ENCODE data around the gene BEND6.
"Not testable (repeated sequence)": the region's sequence is repeated elsewhere in the genome, so short reads cannot be mapped to it uniquely, and the experiment has no call there.

The BEND6 gene

DNA sequence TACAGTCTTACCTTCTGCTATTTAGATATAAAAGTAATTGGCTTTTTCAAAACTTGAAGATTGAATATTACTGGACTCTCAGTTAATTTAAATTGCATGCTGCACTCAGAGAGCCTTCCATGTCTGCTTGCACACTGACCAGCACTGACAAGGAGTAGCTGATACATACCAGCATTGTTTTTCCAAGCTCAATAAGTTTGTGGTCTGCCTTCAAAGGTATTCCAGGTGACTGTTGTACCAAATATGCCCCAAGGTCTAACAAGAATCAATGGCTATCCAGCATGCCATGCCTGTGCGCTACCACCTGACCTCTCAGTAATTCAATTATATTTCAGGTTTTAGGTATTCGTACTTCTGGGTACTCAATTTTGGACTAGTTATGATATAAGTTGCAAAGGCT, 30.0 kb downstream of the BEND6 start:
- DNase-seq = no peak

DNA sequence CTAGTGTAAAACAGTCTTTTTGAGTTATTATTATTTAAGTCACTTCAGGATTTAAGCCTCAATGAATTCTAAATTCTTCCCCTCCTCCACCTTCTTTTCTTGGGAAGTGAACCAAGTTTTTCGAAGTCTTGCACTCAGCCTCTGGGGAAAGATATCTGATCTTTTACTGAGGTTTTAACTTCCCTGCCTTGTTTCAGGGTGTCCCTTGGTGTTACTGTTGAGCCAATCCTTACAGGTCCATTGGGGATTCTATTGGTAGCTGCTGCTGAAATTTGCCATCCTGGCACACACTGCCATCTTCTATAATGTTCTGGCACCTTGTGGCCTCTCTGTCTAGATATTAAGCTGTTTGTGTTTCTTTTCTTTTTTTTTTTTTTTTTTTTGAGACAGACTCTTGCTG, 31.7 kb downstream of the BEND6 start:
- DNase-seq = no peak

DNA sequence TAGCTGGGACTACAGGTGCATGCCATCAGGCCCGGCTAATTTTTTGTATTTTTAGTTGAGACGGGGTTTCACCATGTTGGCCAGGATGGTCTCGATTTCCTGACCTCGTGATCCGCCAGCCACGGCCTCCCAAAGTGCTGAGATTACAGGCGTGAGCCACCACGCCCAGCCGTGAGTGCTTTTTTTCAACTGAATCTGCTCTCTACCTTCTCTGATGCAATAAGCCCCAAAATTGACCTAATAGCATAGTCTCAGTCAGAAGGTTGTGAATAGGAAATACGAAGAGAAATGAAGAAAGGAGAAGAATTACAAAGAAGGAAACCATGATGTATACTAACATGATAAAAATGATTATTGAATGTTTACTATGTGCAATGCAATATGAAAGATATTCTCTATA, 33.2 kb downstream of the BEND6 start:
- no peak for DNase-seq

DNA sequence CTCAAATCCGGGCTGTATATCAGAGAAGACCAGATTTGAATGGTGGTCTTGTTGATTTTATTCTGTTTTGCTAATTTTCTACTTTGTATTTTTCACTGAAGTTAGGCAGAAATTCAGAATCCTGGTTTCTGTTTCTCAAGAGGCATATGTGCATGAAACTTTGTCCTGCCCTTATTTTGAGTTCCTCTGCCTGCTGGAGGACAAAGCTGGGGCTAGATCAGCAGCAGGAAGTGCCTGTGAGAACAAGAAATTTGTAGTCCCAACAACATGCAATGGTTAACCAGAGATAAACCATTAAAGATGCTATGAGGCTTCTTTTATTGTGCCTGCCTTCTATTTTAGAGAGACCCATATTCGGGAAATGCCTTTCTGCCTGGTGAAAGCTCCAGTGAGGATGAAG, 37.1 kb downstream of the BEND6 start:
- no peak for DNase-seq

DNA sequence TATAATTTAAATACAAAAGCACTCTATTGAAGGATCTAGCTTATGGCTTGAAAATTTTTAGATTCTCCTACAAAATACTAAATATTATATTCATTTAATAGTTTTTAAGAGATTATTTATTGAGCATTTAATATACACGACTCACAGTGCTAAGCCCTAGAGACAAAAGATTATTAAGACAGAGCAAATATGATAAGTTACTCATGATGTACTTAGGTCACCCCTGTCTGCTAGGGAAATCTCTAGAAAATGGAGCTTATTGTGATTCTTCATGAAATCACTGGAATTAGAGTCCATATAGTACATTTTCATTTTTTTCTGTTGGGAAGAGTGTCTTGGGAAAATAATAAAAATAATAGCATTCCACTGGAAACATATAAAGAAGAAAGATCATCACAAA, 37.8 kb downstream of the BEND6 start:
- no peak for DNase-seq

DNA sequence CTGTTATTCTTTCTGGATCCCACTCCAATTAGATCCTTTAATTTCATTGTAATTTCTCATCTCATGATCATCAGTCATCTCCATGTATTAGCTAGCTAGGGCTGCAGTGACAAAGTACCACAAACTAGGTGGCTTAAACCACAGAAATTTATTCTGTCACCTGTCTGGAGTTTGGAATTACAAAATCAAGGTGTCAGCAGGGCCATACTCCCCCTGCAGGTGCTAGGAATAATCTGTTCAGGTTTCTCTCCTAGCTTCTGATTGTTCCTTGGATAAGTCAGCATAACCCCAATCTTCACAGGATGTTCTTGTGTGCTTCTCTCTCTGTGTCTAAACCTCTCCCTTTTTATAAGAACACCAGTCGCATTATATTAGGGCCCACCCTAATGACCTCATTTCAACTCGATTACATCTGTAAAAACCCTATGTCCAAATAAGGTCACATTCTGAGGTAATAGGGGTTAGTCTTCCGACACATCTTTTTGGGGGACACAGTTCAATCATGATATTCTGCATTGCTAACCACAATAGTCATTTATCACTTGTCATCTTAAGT, 40.5 kb downstream of the BEND6 start:
- no peak for DNase-seq

DNA sequence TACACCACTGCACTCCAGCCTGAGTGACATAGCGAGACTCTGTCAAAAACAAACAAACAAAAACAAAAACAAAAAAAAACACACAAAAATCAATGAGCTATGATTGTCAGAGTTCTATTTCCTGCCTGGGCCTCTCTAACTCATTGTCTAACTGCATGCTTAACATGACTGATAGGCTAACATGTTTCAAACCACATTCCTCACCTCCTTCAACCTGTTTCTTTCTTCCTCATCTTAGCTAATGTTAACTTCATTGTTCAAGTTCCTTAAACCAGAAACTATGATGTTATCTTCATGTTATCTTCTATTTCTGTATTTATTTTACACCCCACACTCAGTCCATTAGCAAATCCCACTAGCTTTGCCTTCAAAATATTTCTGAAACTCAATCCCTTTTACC, 41.5 kb downstream of the BEND6 start:
- DNase-seq = no peak

DNA sequence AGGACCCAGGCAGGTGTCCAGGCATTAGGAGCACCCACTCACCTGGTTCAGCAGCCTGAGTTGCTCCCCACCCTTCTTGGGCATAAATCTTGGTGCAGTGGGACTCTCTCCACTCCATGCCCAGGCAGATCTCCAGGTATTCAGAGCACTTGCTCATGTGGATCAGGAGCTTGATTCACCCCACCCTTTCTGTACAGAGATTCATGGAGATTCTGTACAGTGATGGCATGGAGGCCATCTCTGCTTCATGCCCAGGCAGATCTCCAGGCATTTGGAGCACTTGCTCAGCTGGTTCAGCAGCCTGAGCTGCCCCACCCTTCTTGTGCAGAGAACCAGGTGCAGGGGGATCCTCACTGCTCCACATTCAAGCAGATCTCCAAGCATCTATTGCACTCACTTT, 44.1 kb downstream of the BEND6 start:
- no peak for DNase-seq

DNA sequence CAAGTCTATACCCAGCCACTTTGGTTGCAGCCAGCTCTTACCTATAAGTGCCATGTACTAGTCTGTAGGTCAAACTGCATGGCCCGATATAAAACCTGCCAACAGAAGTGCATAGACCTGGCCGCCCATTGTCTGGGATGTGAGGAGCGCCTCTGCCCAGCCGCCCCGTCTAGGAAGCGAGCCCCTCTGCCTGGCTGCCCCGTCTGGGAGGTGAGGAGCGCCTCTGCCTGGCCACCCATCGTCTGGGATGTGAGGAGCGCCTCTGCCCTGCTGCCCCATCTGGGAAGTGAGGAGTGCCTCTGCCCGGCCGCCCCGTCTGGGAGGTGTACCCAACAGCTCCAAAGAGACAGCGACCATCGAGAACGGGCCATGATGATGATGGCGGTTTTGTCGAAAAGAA, 44.8 kb downstream of the BEND6 start:
- not testable (repeated sequence) for DNase-seq

DNA sequence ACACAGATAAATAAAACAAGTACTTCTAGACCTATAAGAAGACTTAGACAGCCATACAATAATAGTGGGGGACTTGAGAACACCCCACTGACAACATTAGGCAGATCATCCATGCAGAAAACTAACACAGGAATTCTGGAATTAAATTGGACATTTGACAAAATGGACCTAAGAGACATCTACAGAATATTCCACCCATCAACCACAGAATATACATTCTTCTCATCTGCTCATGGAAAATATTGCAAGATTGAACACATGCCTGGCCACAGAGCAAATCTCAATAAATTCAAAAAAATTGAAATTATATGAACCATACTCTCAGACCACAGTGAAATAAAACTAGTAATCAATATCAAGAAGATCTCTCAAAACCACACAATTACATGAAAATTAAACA, 47.3 kb downstream of the BEND6 start:
- no peak for DNase-seq

DNA sequence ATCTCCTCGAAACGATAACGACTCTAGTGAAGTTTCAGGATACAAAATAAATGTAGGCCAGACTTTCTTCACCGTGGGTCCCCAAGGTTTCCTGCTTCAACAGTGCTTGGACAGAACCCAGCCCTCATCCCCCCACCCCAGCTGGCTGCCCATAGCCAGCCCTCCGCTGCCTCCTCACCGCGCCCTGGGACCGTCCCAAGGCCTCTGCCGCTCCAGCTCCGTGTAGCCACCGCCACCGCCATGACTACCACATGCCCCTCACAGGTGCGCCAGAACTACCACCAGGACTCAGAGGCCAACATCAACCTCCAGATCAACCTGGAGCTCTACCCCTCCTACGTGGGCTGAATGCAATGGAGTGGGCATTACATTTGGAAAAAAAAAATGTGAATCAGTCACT, 49.4 kb downstream of the BEND6 start:
- no peak for DNase-seq

DNA sequence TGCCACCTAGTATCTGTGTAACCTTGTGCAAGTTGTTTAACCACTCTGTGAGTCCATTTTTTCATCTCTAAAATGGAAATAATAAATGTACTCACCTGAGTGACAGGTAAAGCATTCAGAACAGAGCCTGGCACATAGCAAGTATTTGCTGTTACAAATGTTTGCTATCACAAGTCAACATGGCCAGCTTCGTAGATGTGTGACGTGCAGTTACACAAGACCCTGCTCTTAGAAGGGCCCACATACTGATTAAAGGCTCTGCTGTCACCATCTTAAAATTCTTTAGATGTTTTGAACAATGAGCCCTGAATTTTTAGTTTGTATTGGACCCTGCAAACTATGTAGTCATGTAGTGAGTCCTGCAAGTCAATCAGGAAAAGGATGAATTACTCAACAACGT, 51.2 kb downstream of the BEND6 start:
- DNase-seq = no peak

DNA sequence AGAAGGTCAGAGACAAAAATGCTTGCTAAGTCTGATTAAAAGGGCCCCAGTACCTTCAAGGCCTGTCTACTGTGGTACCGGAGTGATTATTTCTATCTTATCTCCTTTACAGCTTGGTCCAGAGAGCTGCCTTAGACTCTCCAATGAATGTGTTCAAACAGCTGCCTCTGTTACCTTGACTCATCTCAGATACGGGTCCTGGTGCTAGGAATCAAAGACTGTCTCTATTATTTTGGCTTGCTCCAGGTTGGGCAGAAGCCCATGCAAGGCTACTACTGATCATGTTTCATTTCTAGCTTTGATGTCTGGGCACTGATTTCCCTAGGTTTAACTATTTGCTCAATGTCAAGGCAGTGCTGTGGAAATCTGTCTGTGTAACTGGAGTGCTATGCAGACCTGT, 53.2 kb downstream of the BEND6 start:
- DNase-seq = not testable (repeated sequence)

DNA sequence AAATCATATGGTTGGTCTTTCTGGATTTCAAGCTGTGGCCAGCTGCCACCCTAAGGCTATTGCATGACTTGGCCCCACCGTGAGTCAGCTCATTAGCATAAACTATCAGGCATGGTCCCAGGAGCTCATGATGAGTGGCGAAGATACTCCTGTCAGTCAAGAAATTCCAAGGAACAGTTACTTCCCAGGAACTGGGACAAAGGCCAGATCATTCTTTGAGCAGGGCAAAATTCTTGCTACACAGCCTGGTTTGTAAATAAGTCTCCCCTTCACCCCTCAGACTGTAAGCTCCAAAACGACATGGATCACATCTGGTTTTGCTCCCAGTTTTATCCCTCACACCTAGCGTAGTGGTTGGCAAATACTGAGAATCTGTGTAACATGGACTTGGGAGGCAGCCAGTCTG, 58.6 kb downstream of the BEND6 start:
- no peak for DNase-seq

DNA sequence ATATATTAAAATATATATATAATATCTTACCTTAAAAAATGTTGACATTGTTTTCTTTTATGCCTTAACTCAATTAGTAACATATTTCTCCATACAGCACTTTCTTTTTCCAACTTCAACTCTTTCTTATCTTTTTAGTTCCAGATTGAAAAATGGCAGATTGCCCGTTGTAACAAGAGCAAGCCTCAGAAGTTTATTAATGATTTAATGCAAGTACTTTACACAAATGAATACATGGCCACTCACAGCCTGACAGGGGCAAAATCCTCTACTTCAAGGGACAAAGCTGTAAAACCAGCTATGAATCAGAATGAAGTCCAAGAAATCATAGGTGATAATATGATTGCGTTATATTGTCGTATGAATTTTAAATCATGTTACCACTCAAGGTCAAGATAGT, 62.2 kb downstream of the BEND6 start:
- no peak for DNase-seq

DNA sequence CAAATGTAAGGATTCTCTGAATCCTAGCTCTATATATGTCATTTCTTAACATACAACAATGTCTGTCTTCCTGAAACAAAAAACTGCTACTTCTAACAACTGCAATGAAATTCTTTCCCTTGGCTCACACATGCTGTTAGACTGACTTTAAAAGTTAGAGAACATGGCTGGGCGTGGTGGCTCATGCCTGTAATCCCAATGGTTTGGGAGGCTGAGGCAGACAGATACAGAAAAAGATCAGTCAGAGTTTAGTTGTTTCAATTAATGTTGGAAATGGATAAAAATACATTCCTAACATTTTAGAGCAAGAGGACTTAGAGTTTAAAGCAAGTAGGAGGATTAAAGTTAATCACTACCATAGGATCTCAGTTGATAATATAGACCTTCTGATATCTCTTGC, 62.9 kb downstream of the BEND6 start:
- DNase-seq = no peak

DNA sequence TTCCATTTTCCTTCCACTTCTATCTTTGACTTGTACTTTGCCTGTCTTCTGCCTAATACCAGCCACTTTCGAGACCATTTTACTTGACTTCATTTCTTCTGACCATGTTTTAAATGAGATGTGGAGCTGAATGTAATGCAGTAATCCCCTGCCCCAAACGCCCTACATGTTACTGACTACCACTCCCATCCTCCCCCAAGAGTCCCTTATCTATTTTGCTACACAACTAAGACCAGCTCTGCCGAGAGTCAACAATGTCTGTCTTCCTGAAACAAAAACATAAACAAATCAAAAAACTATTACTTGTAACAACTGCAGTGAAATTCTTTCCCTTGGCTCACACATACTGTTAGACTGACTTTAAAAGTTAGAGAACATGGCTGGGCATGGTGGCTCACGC, 64.5 kb downstream of the BEND6 start:
- no peak for DNase-seq

DNA sequence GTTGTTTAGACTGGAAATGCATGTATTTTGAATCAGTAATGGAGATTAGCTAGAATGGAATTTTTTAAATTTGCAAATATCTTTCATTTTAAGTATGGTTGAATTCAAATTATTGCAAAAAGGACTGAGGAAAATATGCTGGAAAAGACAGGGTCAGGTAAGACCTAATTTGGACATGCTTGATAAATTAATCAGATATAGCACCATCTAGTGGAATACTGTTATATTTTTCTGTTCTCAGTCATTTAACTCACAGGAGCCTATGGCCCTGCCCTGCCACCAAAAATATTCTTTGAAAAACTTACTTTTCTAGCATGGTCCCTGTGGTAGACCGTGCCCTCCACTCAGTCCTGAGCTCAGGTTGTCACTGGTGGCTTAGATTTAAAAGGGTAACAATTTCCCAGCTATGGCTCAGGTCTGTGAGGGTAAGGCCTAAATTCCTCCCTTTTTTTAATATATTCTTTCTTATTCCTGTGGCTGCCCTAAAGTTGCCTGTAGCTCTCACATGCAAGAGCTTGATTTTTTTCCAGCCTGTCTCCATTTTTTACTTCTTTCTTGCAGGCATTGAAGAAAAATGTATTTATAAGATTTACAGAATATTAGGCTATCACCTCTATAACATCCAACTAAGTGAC, 66.3 kb downstream of the BEND6 start:
- DNase-seq = peak in 1 of 14 donors; percentile 34

DNA sequence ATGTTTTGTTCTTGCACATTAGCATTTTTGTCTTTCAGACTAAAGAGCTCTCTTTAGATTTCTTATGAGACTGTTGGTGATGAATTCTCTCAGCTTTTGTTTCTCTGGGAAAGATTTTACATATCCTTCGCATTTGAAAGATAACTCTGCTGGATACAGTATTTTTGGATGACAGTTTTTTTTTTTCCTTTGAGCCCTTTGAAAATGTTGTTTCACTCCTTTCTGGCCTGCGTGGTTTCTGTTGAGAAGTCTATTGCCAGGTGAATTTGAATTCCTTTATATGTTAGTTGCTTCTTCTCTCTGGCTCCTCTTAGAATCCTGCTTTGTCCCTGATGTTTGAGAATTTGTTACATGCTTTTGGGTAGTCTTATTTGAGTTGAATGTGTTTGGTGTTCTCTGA, 69.4 kb downstream of the BEND6 start:
- DNase-seq = no peak

DNA sequence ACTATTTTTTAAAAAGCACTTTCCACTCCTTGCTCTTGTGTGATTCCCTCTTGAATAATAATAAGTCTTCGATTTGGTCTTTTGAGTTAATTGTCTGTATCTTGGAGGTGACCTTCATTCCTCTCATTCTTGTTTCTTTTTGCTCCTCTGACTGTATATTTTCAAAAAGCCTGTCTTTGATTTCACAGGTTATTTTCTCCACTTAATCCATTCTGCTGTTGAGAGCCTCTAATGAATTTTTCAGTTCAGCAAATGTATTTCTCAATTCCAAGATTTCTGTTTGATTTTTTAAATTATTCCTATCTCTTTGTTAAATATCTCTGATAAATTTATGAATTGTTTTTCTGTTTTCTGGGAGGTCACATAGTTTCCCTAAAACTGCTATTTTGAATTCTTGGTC, 69.9 kb downstream of the BEND6 start:
- no peak for DNase-seq

DNA sequence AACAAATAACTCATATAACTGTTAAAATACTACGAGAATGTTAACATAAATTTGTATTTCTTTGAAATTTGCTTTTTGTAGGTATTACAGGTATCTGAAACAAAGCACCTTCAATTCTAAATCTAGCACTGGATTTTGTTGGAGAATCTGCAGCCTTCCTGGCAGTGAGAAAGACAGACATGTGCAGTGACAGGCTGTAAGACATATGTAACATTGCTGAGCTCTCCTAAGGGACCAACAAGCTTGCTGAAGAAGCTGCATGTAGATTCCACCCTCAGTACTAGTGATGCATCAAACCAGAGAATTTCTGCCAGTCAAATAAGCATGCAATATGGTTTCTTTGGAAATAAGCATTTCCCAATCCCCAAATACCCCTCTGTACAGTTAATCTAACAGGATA, 71.1 kb downstream of the BEND6 start:
- DNase-seq = no peak

DNA sequence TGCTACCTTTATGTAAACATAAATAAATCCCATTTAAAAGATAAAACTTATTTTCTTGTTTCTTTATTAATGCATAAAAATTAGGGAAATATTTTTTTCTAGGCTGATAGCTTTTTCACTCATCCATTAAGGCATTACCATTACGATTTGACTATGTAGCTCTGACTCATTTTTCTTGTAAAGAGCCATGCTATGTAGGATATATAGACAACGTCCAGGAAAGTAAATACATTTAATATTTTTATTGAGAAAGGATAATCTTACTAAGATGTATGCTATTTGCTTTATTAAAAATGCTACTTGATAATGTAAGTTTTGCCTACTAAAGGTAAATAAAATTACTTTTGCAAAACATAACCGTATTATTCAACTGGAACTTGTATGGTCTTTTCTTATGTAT, 72.4 kb downstream of the BEND6 start:
- no peak for DNase-seq

DNA sequence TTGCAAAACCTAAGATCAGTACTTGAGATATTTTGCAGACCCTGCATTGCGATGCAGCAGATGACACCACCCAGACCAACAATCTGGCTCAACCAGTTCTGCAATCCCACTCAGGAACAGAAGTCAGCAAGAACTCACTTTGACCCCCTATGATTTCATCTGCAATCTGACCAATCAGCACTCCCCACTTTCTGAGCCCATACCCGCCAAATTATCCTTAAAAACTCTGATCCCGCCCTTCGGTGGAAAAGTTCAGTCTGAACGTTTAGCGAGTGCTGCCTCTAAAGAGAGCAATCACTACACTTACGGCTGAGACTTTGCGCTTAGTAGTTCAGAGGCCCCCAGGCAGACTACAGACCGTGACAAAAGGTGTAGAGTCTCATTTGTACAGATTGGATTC, 74.3 kb downstream of the BEND6 start:
- DNase-seq = no peak

DNA sequence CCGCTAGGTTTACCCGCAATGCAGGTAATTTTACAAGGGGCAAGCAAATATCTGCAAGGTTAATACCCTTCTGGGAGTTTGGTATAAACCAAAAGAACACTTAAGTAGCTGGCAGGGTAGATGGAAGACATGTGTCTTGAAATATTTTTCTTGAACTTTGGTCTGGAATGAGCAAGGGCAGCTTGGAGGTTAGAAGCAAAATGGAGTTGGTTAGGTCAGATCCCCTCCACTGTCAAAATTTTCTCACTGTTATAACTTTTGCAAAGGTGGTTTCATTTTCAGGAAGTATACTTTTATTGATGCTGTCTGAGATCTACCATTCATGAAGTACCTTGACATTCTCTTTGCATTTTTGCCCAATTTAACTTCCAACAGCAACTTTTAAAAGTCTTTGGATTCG, 78.3 kb downstream of the BEND6 start:
- no peak for DNase-seq

DNA sequence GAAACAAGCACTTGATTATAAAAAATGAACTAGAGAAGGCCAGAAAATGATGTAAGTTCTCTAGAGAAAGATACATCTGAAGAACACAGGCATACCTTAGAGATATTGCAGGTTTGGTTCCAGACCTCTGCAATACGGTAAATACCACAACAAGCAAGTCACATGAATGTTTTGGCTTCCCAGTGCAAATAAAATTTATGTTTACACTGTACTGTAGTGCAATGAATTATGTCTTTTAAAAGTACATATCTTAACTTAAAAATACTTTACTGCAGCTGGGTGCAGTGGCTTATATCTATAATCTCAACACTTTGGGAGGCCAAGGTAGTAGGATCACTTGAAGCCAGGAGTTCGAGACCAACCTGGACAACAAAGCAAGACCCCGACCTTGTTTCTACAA, 80.6 kb downstream of the BEND6 start:
- DNase-seq = no peak

Data from C1 segment of cervical spinal cord (tissue), 14 donors.